ENCODE measurements around the gene LRP4.

LRP4 gene

GRCh38 chr11:46860218-46860617, 58.1 kb downstream of the LRP4 start:
- ChIA-PET POLR2A (no interaction called here), CTCF (no interaction called here)
- no peak for DNase-seq (ENCODE audit: low read depth, low spot score)
- TF ChIP-seq CTCF (IDR thresholded peaks at IDR 0.05; ENCODE audit: insufficient read depth, low read length, missing control alignments), result no peak
- no peak overlapping the region for H3K4me3 ChIP-seq (ENCODE audit: low read depth, low read length)

- DNase-seq (ENCODE audit: low read depth, low spot score), result no peak
- H3K4me3 ChIP-seq (ENCODE audit: low read depth, low read length), result no peak overlapping the region
- no peak for TF ChIP-seq CTCF (IDR thresholded peaks at IDR 0.05; ENCODE audit: insufficient read depth, low read length, missing control alignments)
- ChIA-PET POLR2A (no interaction called here), CTCF (no interaction called here)
These were observed 59.3 kb downstream of the LRP4 start for GRCh38 chr11:46858920-46859546.

GRCh38 chr11:46857666-46858065, 60.7 kb downstream of the LRP4 start:
- TF ChIP-seq CTCF (IDR thresholded peaks at IDR 0.05; ENCODE audit: insufficient read depth, low read length, missing control alignments), result no peak
- DNase-seq (ENCODE audit: low read depth, low spot score), result no peak
- POLR2A ChIA-PET, result no interaction called here
- CTCF ChIA-PET, result interaction anchor here (1.0 to 1.2 kb wide), 2 partner anchors 8 to 59 kb away, joined by 3 to 6 read pairs; no protein-coding TSS in a partner anchor
- H3K4me3 ChIP-seq (ENCODE audit: low read depth, low read length), result no peak overlapping the region

- DNase-seq (ENCODE audit: low read depth, low spot score), result no peak
- no peak for TF ChIP-seq CTCF (IDR thresholded peaks at IDR 0.05; ENCODE audit: insufficient read depth, low read length, missing control alignments)
- no peak overlapping the region for H3K4me3 ChIP-seq (ENCODE audit: low read depth, low read length)
- ChIA-PET POLR2A (no interaction called here), CTCF (interaction anchor here (1.0 to 1.2 kb wide), 2 partner anchors 60 to 323 kb away, joined by 3 to 6 read pairs; no protein-coding TSS in a partner anchor)
These were observed 61.6 kb downstream of the LRP4 start for GRCh38 chr11:46856605-46857343.

- no peak for TF ChIP-seq CTCF (IDR thresholded peaks at IDR 0.05; ENCODE audit: insufficient read depth, low read length, missing control alignments)
- ChIA-PET CTCF (interaction anchor here (1.1 kb wide), 1 partner anchor 9 kb away, joined by 3 read pairs; the partner anchor contains the start of gene CKAP5), POLR2A (interaction anchor here (1.0 kb wide), 1 partner anchor 29 kb away, joined by 5 read pairs; no protein-coding TSS in a partner anchor)
- H3K4me3 ChIP-seq (ENCODE audit: low read depth, low read length), result no peak overlapping the region
- no peak for DNase-seq (ENCODE audit: low read depth, low spot score)
These were observed 62.5 kb downstream of the LRP4 start for GRCh38 chr11:46855863-46856262.

- ChIA-PET POLR2A (interaction anchor here (1.0 kb wide), 1 partner anchor 29 kb away, joined by 5 read pairs; no protein-coding TSS in a partner anchor), CTCF (interaction anchor here (1.1 kb wide), 1 partner anchor 9 kb away, joined by 3 read pairs; the partner anchor contains the start of gene CKAP5)
- TF ChIP-seq CTCF (IDR thresholded peaks at IDR 0.05; ENCODE audit: insufficient read depth, low read length, missing control alignments), result no peak
- DNase-seq (ENCODE audit: low read depth, low spot score), result no peak
- no peak overlapping the region for H3K4me3 ChIP-seq (ENCODE audit: low read depth, low read length)
These were observed 63.2 kb downstream of the LRP4 start for GRCh38 chr11:46855167-46855566.

All from AG04449 (cell line).